ENCODE measurements around the gene ESYT2.

DNA sequence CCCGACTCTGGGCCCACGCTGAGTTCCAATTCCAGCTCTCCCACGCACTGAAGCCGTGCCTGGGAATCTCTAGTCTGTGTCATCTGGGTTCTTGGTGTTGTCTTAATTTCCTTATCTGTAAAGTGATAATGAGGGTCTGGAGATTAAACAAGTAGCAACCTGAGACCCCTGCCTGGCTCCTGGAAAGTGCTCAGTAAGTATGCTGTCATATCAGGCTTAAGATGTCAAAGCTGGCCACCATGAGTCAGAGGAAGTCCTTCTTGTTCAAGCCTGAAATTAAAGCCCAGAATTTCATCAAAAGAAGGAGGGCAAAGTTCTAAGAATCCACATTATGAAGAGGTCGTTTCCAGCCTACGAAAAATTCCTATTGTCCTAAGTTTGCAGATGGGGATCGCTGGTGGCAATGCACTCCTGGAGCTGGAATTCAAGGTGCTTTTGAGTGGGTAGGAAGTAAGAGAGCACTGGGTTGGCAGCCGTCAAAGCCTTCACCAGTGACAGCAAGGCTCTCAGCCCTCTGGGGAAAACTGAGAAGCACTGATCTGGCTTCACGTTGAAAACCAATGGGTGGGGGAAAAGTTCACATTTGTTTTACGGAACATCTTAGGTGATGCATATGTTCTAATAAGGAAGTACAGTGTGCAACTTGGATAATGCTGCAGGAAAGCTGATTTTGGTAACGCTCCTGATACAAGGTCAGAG lies 74.4 kb downstream of the ESYT2 start:
- TF ChIP-seq, protein P1, sequence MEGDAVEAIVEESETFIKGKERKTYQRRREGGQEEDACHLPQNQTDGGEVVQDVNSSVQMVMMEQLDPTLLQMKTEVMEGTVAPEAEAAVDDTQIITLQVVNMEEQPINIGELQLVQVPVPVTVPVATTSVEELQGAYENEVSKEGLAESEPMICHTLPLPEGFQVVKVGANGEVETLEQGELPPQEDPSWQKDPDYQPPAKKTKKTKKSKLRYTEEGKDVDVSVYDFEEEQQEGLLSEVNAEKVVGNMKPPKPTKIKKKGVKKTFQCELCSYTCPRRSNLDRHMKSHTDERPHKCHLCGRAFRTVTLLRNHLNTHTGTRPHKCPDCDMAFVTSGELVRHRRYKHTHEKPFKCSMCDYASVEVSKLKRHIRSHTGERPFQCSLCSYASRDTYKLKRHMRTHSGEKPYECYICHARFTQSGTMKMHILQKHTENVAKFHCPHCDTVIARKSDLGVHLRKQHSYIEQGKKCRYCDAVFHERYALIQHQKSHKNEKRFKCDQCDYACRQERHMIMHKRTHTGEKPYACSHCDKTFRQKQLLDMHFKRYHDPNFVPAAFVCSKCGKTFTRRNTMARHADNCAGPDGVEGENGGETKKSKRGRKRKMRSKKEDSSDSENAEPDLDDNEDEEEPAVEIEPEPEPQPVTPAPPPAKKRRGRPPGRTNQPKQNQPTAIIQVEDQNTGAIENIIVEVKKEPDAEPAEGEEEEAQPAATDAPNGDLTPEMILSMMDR (IDR thresholded peaks at IDR 0.05) = no peak
- TF ChIP-seq POLR2A (IDR thresholded peaks at IDR 0.05) = no peak
